Mesothelial cell of epicardium (in vitro differentiated cells): ENCODE data around the gene ATP6V0A1. TPM values are rescaled to one million over a fixed set of nuclear protein-coding genes. Genes with fewer than 3 reads are reported as not detected.

ENCODE experiments used
- DNase-seq, 2 experiments: peaks; one replicate each; pipeline ENCODE4 v3.0.0; 2021; ENCODE audit warnings: low spot score in 2 of 2; ENCODE audit not compliant: unreplicated experiment in 2 of 2
- H3K27ac Mint-ChIP-seq: 2 replicates; pipeline ENCODE4 v1.8.0; 2021; ENCODE audit warnings: mixed read lengths
- H3K27me3 Mint-ChIP-seq: 2 replicates; pipeline ENCODE4 v1.8.0; 2021; ENCODE audit warnings: low read depth, mixed read lengths
- H3K36me3 Mint-ChIP-seq: 2 replicates; pipeline ENCODE4 v1.8.0; 2021; ENCODE audit warnings: mixed read lengths
- H3K4me1 Mint-ChIP-seq: 2 replicates; pipeline ENCODE4 v1.8.0; 2021; ENCODE audit warnings: mixed read lengths
- H3K4me3 Mint-ChIP-seq: 2 replicates; pipeline ENCODE4 v1.8.0; 2021; ENCODE audit warnings: mild to moderate bottlenecking, moderate library complexity, mixed read lengths
- H3K9me3 Mint-ChIP-seq: 2 replicates; pipeline ENCODE4 v1.8.0; 2021; ENCODE audit warnings: mixed read lengths
- total RNA-seq: library from RNA; stranded (reverse); gene quantifications from 3 replicates; pipeline ENCODE4 v1.2.1, GENCODE V29; 2021
- TF ChIP-seq, protein P1 (sequence below): fragments of 200-600 bp; sonication (generic); IDR thresholded peaks from one replicate; pipeline ENCODE4 v1.5.0; 2021; ENCODE audit warnings: antibody characterized with exemption; ENCODE audit not compliant: unreplicated experiment

Gene ATP6V0A1
- total RNA-seq, 1 donor from 2014 or later = 60.4 TPM

DNA sequence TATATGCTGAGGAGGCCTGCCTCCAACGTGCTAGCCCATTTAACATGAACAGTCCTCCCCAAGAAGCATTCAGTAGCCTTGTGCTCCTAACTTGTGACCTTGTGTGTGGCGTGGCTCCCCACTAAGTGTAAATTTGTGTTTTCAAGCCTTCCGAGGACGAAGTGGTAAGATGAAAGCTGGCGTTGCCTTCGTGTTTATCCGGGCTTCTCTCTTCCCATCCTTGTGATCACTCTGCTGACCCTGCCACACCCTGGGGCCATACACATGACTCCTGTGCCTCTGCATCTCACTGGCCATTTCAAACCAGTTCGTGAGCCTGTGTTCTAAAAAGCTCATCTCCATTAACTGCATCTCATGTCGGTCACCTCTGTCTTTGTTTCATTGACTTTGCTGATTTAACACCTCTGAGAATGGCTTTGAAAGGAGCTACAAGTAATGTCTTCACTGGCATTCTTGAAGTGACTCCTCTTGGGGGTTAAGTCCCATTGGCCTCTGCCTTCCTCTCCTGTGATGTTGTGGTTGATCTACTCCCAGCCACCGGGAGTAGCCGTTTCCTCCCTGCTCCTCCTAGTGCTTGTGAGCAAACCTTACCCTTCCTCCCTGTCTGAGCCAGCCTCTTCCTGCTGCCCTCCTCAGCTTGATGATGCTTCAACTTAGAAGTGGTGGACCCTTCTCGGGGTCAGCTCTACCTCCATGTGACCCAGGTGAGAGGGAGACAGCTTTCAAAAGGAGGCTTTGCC lies 49.9 kb downstream of the ATP6V0A1 start:
- Mint-ChIP-seq H3K4me1 (peaks cover 15% of the 10 kb centered on the region), H3K27me3 (no peaks in the 10 kb centered on the region), H3K27ac (no peak overlapping the region), H3K4me3 (no peak overlapping the region), H3K9me3 (no peaks in the 10 kb centered on the region), H3K36me3 (peaks cover 27% of the 10 kb centered on the region)
- TF ChIP-seq, protein P1, sequence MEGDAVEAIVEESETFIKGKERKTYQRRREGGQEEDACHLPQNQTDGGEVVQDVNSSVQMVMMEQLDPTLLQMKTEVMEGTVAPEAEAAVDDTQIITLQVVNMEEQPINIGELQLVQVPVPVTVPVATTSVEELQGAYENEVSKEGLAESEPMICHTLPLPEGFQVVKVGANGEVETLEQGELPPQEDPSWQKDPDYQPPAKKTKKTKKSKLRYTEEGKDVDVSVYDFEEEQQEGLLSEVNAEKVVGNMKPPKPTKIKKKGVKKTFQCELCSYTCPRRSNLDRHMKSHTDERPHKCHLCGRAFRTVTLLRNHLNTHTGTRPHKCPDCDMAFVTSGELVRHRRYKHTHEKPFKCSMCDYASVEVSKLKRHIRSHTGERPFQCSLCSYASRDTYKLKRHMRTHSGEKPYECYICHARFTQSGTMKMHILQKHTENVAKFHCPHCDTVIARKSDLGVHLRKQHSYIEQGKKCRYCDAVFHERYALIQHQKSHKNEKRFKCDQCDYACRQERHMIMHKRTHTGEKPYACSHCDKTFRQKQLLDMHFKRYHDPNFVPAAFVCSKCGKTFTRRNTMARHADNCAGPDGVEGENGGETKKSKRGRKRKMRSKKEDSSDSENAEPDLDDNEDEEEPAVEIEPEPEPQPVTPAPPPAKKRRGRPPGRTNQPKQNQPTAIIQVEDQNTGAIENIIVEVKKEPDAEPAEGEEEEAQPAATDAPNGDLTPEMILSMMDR = no peak
- DNase-seq = no peak

DNA sequence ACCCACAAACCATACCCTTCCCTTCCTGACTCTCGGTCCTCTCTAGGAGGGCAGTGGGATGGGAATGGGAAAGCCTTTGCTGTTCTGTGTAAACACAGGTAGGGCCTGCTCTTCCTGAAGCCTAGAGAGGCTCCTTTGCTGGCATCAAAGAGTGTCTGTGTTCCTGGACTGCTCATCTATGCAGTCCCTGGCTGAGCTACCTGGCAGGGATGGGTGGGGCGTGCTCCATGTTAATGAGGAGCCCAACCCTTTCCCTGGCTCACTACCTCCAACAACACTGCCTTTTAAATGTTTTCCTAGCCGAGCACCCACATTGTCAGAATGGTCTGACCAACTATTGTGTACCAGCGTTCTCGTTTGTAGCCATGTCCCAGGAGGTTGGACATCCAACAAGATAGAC lies 50.7 kb downstream of the ATP6V0A1 start:
- Mint-ChIP-seq H3K27ac (no peak overlapping the region), H3K9me3 (no peaks in the 10 kb centered on the region), H3K4me3 (no peak overlapping the region), H3K27me3 (no peaks in the 10 kb centered on the region), H3K36me3 (peaks cover 25% of the 10 kb centered on the region), H3K4me1 (peaks cover 15% of the 10 kb centered on the region)
- TF ChIP-seq, protein P1 = no peak
- no peak for DNase-seq

- no peak for DNase-seq
- no peak overlapping the region for H3K27ac Mint-ChIP-seq
- no peak overlapping the region for H3K4me3 Mint-ChIP-seq
- peaks cover 17% of the 10 kb centered on the region for H3K4me1 Mint-ChIP-seq
- H3K9me3 Mint-ChIP-seq = no peaks in the 10 kb centered on the region
- TF ChIP-seq, protein P1 = no peak
- no peaks in the 10 kb centered on the region for H3K27me3 Mint-ChIP-seq
- H3K36me3 Mint-ChIP-seq = peaks cover 28% of the 10 kb centered on the region
These were observed 51.2 kb downstream of the ATP6V0A1 start for GRCh38 chr17:42509841-42510240.

DNA sequence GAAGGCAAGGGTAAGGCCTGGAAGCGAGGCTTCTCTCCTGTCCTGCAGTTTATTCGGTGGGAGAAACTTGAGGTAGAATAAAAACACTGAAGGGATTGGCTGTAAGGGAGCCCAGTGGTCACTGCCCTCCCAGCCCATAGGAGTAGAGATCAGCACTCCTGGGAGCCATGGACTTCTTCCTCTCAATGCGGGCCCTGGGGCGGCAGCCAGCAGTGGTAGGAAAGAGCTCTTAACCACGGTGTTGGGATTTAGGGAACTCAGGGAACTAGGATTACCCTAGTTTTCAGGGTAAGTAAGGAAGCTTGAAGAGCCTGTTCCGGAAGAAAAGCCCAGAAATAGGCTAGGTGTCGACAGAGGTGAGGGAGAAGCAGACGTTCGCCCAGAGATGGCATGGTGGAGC lies 53.6 kb downstream of the ATP6V0A1 start:
- Mint-ChIP-seq H3K9me3 (no peaks in the 10 kb centered on the region), H3K4me3 (no peak overlapping the region), H3K27ac (no peak overlapping the region), H3K36me3 (peaks cover 29% of the 10 kb centered on the region), H3K4me1 (peaks cover 18% of the 10 kb centered on the region), H3K27me3 (no peaks in the 10 kb centered on the region)
- DNase-seq = no peak
- TF ChIP-seq, protein P1 = no peak

DNA sequence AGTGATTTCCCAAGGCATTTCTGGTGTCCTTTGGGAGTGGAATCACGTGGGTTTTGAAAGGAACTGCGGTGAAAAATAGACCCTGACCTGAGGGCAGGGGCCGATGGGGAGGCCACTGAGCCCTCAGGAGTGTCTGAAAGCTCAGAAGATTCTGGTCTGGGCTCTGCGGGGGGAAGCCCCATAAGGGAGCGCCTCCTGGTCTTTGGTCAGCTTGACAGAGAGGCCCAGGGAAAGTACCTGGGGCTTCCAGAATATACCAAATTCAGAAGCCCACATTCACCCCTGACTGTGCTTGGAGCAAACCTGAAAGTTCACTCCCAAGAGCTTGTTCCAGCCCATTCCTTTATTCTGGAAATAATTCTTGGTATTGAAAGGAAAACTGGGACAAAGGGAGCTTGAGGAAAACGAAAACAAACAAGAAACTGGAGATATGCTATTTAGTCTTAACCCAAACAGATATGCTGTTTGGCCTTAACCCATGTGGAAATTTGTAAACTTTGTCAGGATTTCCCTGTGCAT lies 54.1 kb downstream of the ATP6V0A1 start:
- Mint-ChIP-seq H3K27me3 (no peaks in the 10 kb centered on the region), H3K4me1 (peaks cover 21% of the 10 kb centered on the region), H3K9me3 (no peaks in the 10 kb centered on the region), H3K4me3 (no peak overlapping the region), H3K27ac (peak overlapping the region; percentile 14), H3K36me3 (peaks cover 29% of the 10 kb centered on the region)
- TF ChIP-seq, protein P1 = no peak
- DNase-seq = no peak
